ENCODE results near the gene BHLHE40. TPM values are rescaled to one million over a fixed set of nuclear protein-coding genes. Genes with fewer than 3 reads are reported as not detected.

Gene BHLHE40
- total RNA-seq, 1 donor from 2014 or later = 548 TPM

DNA sequence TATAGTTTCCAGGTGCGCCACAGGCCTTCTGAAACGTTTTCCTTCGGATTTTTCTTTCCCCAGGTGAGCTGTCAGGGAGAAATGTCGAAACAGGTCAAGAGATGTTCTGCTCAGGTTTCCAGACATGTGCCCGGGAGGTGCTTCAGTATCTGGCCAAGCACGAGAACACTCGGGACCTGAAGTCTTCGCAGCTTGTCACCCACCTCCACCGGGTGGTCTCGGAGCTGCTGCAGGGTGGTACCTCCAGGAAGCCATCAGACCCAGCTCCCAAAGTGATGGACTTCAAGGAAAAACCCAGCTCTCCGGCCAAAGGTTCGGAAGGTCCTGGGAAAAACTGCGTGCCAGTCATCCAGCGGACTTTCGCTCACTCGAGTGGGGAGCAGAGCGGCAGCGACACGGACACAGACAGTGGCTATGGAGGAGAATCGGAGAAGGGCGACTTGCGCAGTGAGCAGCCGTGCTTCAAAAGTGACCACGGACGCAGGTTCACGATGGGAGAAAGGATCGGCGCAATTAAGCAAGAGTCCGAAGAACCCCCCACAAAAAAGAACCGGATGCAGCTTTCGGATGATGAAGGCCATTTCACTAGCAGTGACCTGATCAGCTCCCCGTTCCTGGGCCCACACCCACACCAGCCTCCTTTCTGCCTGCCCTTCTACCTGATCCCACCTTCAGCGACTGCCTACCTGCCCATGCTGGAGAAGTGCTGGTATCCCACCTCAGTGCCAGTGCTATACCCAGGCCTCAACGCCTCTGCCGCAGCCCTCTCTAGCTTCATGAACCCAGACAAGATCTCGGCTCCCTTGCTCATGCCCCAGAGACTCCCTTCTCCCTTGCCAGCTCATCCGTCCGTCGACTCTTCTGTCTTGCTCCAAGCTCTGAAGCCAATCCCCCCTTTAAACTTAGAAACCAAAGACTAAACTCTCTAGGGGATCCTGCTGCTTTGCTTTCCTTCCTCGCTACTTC is 3.8 kb downstream of the BHLHE40 start:
- intact Hi-C loops (cut with micrococcal nuclease) = no loop called here

- intact Hi-C loops (cut with micrococcal nuclease) = loop anchor here (1.0 kb wide), 2 partner anchors 22 to 35 kb away; no protein-coding TSS in a partner anchor
Measured at GRCh38 chr3:4983739-4984510, 4.7 kb downstream of the BHLHE40 start.

- intact Hi-C loops (cut with micrococcal nuclease) = loop anchor here (1.0 kb wide), 2 partner anchors 22 to 35 kb away; no protein-coding TSS in a partner anchor
Measured at GRCh38 chr3:4984511-4984864, 5.3 kb downstream of the BHLHE40 start.

DNA sequence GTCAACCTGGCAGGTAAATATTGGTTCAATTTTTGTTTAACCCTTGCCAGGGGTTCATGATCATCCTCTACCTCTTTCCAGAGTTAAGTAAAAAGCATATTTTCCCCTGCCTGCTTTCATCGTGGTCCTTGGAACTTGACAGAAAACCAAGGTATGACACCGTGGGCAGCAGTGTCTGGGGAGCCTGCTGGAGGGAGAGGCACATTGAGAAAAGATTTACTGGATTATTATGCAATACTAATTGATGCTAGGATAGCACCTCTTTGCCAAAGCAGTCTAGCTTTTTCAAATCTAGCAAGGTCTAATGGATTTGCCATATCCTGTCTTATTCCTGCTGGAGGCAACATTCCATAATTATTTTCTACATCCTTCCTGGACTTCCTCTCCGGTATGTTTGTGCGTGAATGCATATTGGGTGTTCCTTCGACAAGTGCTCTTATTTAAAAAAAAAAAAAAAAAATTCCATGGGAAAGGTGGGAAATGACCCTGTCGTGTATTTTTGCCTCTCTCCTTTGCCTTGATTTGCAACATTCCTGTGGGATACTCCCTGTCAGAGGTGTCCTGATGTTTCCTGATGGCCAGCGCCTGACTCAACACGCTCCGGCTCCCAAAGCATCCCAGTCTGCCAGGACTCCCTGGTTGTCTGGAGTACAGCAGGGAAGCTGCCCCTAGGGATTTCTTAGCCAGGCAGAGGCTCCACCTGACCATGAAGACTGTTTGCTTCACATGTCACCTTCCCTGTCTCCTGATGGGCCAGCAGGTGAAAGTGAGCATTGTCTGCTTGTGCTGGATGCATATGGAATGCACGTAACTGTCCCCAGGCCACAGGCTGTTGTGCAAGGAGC is 6.3 kb downstream of the BHLHE40 start:
- intact Hi-C loops (cut with micrococcal nuclease) = loop anchor here (1.0 kb wide), 3 partner anchors 7 to 72 kb away; no protein-coding TSS in a partner anchor

DNA sequence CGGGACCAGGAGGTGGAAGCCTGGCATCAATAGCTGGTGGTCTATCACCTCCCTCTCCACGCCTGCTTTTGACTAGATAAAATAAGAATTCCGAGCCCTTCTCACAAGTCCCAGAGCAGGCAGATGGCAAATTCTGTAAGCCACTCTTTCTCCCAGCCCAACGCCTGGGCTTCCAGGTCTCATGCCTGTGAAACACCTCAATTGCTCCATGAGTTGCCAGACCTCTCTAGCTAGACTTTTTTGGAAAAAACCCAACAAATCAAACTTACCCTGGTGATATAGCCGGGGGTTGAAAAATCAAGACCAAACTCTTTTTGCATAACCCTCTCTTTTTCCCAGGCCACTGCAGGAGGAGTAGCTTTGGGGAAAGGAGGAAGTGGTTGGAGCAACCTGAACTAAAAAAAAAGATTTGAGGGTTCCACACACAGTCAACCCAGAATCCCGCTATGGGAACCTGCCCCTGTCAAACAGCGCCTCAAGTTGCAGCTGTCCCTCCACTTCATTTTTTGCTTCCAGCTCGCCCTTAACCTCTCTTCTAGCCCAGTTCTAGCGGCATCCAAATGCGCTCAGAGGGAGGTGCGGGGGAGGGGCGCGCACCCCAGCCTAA is 7.0 kb downstream of the BHLHE40 start:
- intact Hi-C loops (cut with micrococcal nuclease) = loop anchor here (1.0 kb wide), 3 partner anchors 8 to 71 kb away; no protein-coding TSS in a partner anchor

DNA sequence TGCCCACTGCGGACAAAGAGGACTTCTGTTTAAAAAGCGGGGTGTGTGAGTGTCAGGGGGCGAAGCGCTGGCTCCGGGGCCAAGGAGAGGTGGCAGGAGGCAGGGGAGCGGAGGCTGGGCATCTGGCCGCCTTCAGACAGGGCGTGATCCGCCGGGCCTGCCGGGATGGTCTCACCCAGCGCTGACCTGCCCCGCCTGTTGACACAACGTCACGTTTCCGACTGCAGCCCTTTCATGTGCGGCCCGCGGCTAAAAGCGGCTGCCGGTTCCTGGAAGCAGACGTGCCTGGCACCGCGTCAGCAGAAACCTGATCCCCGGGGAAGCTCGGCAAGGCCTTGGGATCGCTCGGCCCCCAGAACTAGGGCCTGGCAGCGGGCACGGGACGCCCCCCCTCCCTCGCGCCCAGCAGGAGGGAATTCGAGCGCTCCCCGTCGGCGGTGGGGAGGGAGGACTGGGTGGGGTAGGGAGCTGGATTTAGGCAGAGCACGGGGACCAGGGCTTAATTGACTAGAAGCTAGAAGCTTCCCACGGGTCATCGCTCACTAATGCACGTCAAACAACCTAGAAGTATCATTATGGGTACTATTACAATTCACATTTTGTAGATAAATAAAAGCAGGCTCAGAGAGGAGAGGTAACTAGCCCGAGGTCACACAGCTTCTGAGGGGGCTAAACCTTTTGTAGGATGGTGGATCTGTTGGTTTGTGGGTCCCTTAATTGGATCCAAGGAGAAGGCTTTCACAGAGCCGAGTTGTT is 7.7 kb downstream of the BHLHE40 start:
- intact Hi-C loops (cut with micrococcal nuclease) = loop anchor here (1.0 kb wide), 4 partner anchors 9 to 70 kb away; no protein-coding TSS in a partner anchor

GRCh38 chr3:4987538-4988296 is 8.5 kb downstream of the BHLHE40 start:
- intact Hi-C loops (cut with micrococcal nuclease) = loop anchor here (1.0 kb wide), 1 partner anchor 15 kb away; no protein-coding TSS in a partner anchor

DNA sequence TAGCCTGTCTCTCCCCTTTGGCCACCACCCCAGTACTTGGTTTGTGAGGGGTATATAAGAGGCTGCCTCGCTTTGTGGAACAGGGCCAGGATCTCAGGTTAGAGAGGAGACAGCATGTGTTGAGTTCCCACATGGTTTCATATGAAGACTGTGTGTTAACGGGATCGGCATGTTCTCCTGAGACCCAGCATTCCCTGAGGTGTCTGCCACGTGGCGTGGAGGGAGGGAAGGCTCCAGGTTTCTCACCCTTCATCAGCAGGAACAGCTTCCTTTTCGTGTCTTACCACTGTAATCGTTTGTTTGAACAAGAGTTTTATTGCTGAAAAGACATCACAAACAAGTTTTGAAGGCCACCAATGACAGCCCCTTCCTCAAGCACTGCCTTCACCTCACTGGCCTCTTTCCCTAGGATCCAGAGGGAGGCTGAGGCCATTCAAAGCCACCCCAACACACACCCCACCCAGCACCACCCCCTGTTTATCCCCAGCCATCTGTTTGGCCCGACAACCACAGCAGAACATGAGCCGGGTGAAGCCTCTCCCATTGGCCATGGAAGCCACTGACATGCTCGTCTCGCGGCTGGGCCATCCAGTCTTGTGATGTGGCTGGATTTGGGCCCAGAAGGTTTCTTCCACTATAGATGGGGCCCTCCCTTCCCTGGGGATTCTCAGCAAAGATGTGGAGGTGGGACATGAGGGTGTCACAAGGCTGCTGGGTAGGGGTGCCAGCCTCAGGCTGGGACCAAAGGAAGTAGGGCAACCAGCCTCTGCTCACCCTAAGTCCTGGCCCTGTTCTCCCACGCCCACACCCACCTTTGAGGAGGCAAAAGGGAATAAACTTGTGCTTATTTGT is 10.0 kb downstream of the BHLHE40 start:
- intact Hi-C loops (cut with micrococcal nuclease) = no loop called here

GRCh38 chr3:4990069-4990468 is 10.8 kb downstream of the BHLHE40 start:
- intact Hi-C loops (cut with micrococcal nuclease) = no loop called here

DNA sequence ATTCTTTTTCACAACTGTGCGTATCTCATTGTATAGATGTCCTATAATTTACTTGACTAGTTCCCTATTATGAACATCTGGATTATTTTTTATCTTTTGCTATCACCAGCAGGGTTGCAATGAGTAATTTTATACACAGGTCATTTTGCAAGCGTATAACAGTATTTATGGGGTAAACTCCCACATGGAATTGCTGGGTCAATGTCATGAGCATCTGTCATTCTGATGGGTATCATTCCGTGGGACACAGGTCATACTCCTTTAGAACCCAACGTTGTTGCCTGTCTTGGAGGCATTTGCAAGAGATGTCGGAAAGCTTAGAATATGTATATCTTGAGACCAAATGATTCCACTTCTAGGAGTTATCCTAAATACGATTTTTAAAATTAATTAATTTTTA is 12.9 kb downstream of the BHLHE40 start:
- intact Hi-C loops (cut with micrococcal nuclease) = no loop called here

- intact Hi-C loops (cut with micrococcal nuclease) = no loop called here
Measured at GRCh38 chr3:4993276-4994143, 14.3 kb downstream of the BHLHE40 start.

GRCh38 chr3:4994144-4994730 is 15.0 kb downstream of the BHLHE40 start:
- intact Hi-C loops (cut with micrococcal nuclease) = no loop called here

DNA sequence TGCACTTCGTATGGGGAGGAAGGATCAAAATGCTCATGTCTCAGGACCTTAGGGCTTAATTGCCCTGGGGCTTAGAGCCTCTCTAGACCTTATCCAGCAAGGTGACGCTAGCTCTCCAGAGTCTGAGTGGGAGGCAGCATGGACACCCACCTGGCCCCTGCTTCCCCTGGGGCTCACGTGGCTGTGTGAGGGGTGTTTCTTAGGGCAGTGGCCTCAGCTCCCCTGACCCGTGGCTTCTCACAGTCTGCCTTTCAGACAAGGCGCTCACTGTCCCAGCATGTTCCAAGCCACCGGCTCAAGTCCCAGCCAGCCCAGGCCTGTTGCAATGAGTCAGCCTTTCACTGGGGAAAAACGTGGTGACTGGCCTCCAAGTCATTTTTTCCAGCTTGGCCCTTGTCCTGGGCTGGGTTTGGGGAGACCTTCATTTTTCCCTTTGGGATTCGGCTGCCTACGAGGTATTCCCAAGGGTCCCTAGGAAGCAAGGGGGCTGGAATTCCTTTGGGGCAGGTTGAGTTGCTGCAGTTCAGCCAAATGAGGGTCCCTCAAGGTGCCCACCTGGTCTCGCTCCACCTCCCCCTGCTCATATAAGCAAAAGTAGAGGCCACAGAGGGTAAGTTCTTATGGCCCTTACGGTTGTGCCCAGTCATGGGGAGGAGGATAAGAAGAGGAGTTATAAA is 15.7 kb downstream of the BHLHE40 start:
- intact Hi-C loops (cut with micrococcal nuclease) = no loop called here

- intact Hi-C loops (cut with micrococcal nuclease) = no loop called here
Measured at GRCh38 chr3:4995500-4996053, 16.3 kb downstream of the BHLHE40 start.

DNA sequence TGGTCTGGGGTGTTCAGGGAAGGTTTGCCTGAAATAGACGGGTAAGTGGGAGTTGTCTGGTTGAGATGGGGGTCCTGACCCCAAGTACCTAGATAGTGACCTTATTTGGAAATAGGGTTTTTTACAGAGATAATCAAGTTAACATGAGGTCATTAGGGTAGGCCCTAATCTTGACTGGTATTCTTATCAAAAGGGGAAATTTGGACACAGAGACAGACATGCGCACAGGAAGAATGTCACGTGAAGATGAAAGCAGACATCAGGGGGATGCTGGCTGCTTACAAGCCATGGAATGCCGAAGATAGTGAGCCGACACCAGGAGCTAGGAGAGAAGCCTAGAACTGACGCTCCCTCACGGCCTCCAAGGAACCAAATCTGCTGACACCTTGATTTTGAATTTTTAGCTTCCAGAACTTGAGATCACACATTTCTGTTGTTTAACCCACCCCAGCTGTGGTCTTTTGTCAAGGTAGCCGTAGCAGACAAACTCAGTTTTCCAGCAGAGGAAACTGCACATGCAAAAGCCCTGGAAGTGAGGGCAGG is 17.1 kb downstream of the BHLHE40 start:
- intact Hi-C loops (cut with micrococcal nuclease) = no loop called here
